ENCODE results near the gene DLG2.

DLG2 gene

GRCh38 chr11:84775503-84775902, 851.6 kb downstream of the DLG2 start:
- no peak for DNase-seq (ENCODE audit: low read depth in 2 of 2)
- no peak for TF ChIP-seq CTCF (IDR thresholded peaks at IDR 0.05; ENCODE audit: low read depth, low read length)
- no peak overlapping the region for H3K4me3 ChIP-seq (replicated peaks in 1 of 2; ENCODE audit: low read depth in 2 of 2, low read length in 2 of 2)

DNA sequence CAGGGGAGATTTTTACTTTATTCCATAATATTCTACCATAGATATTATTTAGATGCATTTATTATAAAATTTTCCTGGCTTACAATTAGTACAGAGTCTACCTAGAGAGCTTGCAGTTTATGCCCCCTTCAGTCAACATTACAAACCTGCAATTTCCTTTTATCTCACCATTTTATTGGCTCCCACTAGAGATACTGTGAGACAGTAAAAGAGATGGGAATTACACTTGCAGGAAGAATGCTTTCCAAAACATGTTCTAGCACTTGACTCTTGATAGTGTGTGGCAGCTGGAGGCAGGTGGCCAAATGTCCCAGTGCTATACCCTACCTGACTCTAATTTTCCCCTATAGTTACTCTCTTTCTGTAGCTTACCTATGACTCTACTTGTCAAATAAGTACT, 863.2 kb downstream of the DLG2 start:
- no peak overlapping the region for H3K4me3 ChIP-seq (replicated peaks in 1 of 2; ENCODE audit: low read depth in 2 of 2, low read length in 2 of 2)
- DNase-seq (ENCODE audit: low read depth in 2 of 2), result no peak

GRCh38 chr11:84757711-84758110, 869.4 kb downstream of the DLG2 start:
- no peak for TF ChIP-seq CTCF (IDR thresholded peaks at IDR 0.05; ENCODE audit: low read depth, low read length)
- DNase-seq (ENCODE audit: low read depth in 2 of 2), result no peak
- no peak overlapping the region for H3K4me3 ChIP-seq (replicated peaks in 1 of 2; ENCODE audit: low read depth in 2 of 2, low read length in 2 of 2)

More for the DNA sequence above, 863.2 kb downstream of the DLG2 start:
- TF ChIP-seq CTCF (IDR thresholded peaks at IDR 0.05; ENCODE audit: low read depth, low read length), result no peak

- H3K4me3 ChIP-seq (replicated peaks in 1 of 2; ENCODE audit: low read depth in 2 of 2, low read length in 2 of 2), result no peak overlapping the region
- DNase-seq (ENCODE audit: low read depth in 2 of 2), result no peak
- TF ChIP-seq CTCF (IDR thresholded peaks at IDR 0.05; ENCODE audit: low read depth, low read length), result no peak
Measured at GRCh38 chr11:84751371-84751770, 875.8 kb downstream of the DLG2 start.

GRCh38 chr11:84747871-84748270, 879.3 kb downstream of the DLG2 start:
- H3K4me3 ChIP-seq (replicated peaks in 1 of 2; ENCODE audit: low read depth in 2 of 2, low read length in 2 of 2), result no peak overlapping the region
- DNase-seq (ENCODE audit: low read depth in 2 of 2), result no peak
- TF ChIP-seq CTCF (IDR thresholded peaks at IDR 0.05; ENCODE audit: low read depth, low read length), result no peak

- TF ChIP-seq CTCF (IDR thresholded peaks at IDR 0.05; ENCODE audit: low read depth, low read length), result no peak
Measured at GRCh38 chr11:84740050-84740449, 887.1 kb downstream of the DLG2 start.

DNA sequence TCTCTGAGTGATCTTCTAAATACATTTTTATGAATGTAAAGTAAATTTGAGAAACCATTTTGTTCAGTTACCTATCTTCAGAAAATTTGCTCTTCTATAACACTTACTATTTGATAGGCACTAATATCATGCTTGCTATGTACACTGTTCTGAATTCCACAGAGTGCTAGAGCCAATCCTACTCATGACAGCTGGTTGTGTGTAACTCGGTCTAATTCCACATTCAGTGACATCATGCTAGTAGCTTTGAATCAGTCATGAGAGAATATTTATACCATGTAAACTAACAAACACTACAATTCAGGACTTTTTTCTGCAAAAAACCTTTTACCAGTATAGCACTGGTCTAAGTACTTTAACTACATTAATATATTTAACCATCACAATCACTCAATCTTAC, 902.9 kb downstream of the DLG2 start:
- H3K4me3 ChIP-seq (replicated peaks in 1 of 2; ENCODE audit: low read depth in 2 of 2, low read length in 2 of 2), result no peak overlapping the region
- DNase-seq (ENCODE audit: low read depth in 2 of 2), result no peak
- TF ChIP-seq CTCF (IDR thresholded peaks at IDR 0.05; ENCODE audit: low read depth, low read length), result no peak

More at GRCh38 chr11:84740050-84740449, 887.1 kb downstream of the DLG2 start:
- H3K4me3 ChIP-seq (replicated peaks in 1 of 2; ENCODE audit: low read depth in 2 of 2, low read length in 2 of 2), result no peak overlapping the region
- no peak for DNase-seq (ENCODE audit: low read depth in 2 of 2)
